ENCODE data around the gene DTNB.

GRCh38 chr2:25576596-25576995 is 96.8 kb downstream of the DTNB start:
- TF ChIP-seq CTCF (IDR thresholded peaks at IDR 0.05; ENCODE audit: insufficient read depth, low read length, poor library complexity, severe bottlenecking) (no peak), EZH2phosphoT487 (conservative IDR thresholded peaks at IDR 0.05; ENCODE audit: low read length) (no peak)
